Activated T-helper 9 cell treated with anti-CD3 and anti-CD28 coated beads, Interleukin-2, amount 50 U/mL, for 16 hours (primary cell): Measurements from ENCODE around the gene CACNG5.

Experiments used
- DNase-seq: peaks from one replicate; pipeline ENCODE4 v3.0.0-alpha.2; 2020; ENCODE audit warnings: low read depth

Gene CACNG5

GRCh38 chr17:66826856-66827255, 8.1 kb upstream of the CACNG5 start:
- DNase-seq = no peak

- DNase-seq = no peak
These were observed 5.5 kb upstream of the CACNG5 start for GRCh38 chr17:66829386-66829864.

- DNase-seq = no peak
These were observed 5.0 kb upstream of the CACNG5 start for GRCh38 chr17:66829883-66830282.

GRCh38 chr17:66830451-66830850, 4.5 kb upstream of the CACNG5 start:
- DNase-seq = no peak

GRCh38 chr17:66831383-66832210, 3.3 kb upstream of the CACNG5 start:
- DNase-seq = no peak

GRCh38 chr17:66833201-66833600, 1.7 kb upstream of the CACNG5 start:
- DNase-seq = no peak

GRCh38 chr17:66834426-66834918, 445 bp upstream of the CACNG5 start:
- no peak for DNase-seq

GRCh38 chr17:66835476-66835875, 559 bp downstream of the CACNG5 start:
- DNase-seq = no peak

GRCh38 chr17:66836063-66837005, 1.4 kb downstream of the CACNG5 start:
- DNase-seq = no peak

- no peak for DNase-seq
These were observed 2.3 kb downstream of the CACNG5 start for GRCh38 chr17:66837226-66837625.

GRCh38 chr17:66837885-66838665, 3.2 kb downstream of the CACNG5 start:
- DNase-seq = no peak

- no peak for DNase-seq
These were observed 4.7 kb downstream of the CACNG5 start for GRCh38 chr17:66839616-66840015.

GRCh38 chr17:66840061-66840460, 5.1 kb downstream of the CACNG5 start:
- no peak for DNase-seq

- DNase-seq = no peak
These were observed 6.4 kb downstream of the CACNG5 start for GRCh38 chr17:66841328-66841727.

- DNase-seq = no peak
These were observed 6.8 kb downstream of the CACNG5 start for GRCh38 chr17:66841744-66842143.

GRCh38 chr17:66842505-66842904, 7.6 kb downstream of the CACNG5 start:
- no peak for DNase-seq

GRCh38 chr17:66842959-66843358, 8.0 kb downstream of the CACNG5 start:
- DNase-seq = no peak

GRCh38 chr17:66843627-66844026, 8.7 kb downstream of the CACNG5 start:
- no peak for DNase-seq

GRCh38 chr17:66847704-66848103, 12.8 kb downstream of the CACNG5 start:
- no peak for DNase-seq

GRCh38 chr17:66848496-66848895, 13.6 kb downstream of the CACNG5 start:
- no peak for DNase-seq

- DNase-seq = no peak
These were observed 14.2 kb downstream of the CACNG5 start for GRCh38 chr17:66849032-66849655.
